Endothelial cell of umbilical vein (primary cell): ENCODE measurements around the gene DMRTC2. TPM values are rescaled to one million over a fixed set of nuclear protein-coding genes. Genes with fewer than 3 reads are reported as not detected.

ENCODE experiments used
- BruUV-seq: library from RNA; stranded (reverse); fragments of 400-500 nt; replicated peaks from 2 replicates; lab custom pipeline; 2021; lab: Mats Ljungman, UMichigan
- CTCF ChIA-PET: fragments of 300-600, 350-600 bp; sonication (Branson Sonifier 250); formaldehyde crosslinking; loops from one replicate; lab custom pipeline; 2021; ENCODE audit warnings: antibody characterized with exemption, inconsistent platforms; lab: Charles Lee
- POLR2A ChIA-PET: fragments of 300-600, 350-600 bp; sonication (Branson Sonifier 250); formaldehyde crosslinking; loops from one replicate; lab custom pipeline; 2021; ENCODE audit warnings: antibody characterized with exemption, inconsistent platforms; lab: Charles Lee
- DNase-seq: peaks from one replicate; pipeline ENCODE4 v3.0.0-alpha.2; 2011; ENCODE audit warnings: low read depth, low spot score
- FAIRE-seq: peaks from 2 replicates; lab custom pipeline; 2011; peaks lifted over from hg19 to GRCh38; lab: Jason Lieb, UNC
- H2AFZ ChIP-seq: 2 replicates; pipeline ENCODE4 v1.6.0; 2012; ENCODE audit warnings: low read depth, low read length, control low read depth, inconsistent platforms
- H3K27ac ChIP-seq: 2 replicates; pipeline ENCODE4 v1.5.1; 2011; ENCODE audit warnings: low read depth, mild to moderate bottlenecking, control low read depth, low read length, moderate library complexity; ENCODE audit not compliant: insufficient read depth
- H3K27me3 ChIP-seq, 2 experiments: 2 replicates each; pipeline versions ENCODE4 v1.6.0 to v1.6.1; 2011; ENCODE audit warnings: low read length in 2 of 2, mixed read lengths in 1 of 2; ENCODE audit not compliant: control insufficient read depth in 2 of 2, insufficient read depth in 2 of 2
- H3K36me3 ChIP-seq, 2 experiments: 2 replicates in 1 of 2; 3 replicates in 1 of 2; pipeline ENCODE4 v1.5.1; 2011; ENCODE audit warnings: low read length in 2 of 2, mild to moderate bottlenecking in 1 of 2, moderate library complexity in 1 of 2; ENCODE audit not compliant: control insufficient read depth in 2 of 2, insufficient read depth in 2 of 2; ENCODE audit errors: extremely low read depth in 1 of 2
- H3K4me1 ChIP-seq: 3 replicates; pipeline ENCODE4 v1.5.1; 2011; ENCODE audit warnings: mild to moderate bottlenecking, low read length; ENCODE audit not compliant: control insufficient read depth, insufficient read depth; ENCODE audit errors: extremely low read depth
- H3K4me2 ChIP-seq: 2 replicates; pipeline ENCODE4 v1.6.1; 2011; ENCODE audit warnings: low read length, control low read depth, mixed read lengths; ENCODE audit not compliant: insufficient read depth
- H3K4me3 ChIP-seq, 3 experiments: fragments of 200-600 bp in 1 of 3; sonication (generic), shearing (Covaris generic) in 1 of 3; replicated peaks in 1 of 3; 2 replicates each; pipeline ENCODE4 v1.5.1; 2011 to 2016; ENCODE audit warnings: control low read depth in 3 of 3, low read length in 3 of 3, mild to moderate bottlenecking in 2 of 3, inconsistent platforms in 1 of 3, low read depth in 1 of 3, moderate library complexity in 1 of 3; ENCODE audit not compliant: insufficient read depth in 1 of 3
- H3K79me2 ChIP-seq: 2 replicates; pipeline ENCODE4 v1.6.0; 2012; ENCODE audit warnings: low read length, inconsistent platforms; ENCODE audit not compliant: control insufficient read depth, insufficient read depth
- H3K9ac ChIP-seq: replicated peaks from 2 replicates; pipeline ENCODE3; 2011; ENCODE audit warnings: low read length, control low read depth; ENCODE audit not compliant: insufficient read depth; ENCODE audit errors: extremely low read depth
- H3K9me1 ChIP-seq: replicated peaks from 3 replicates; pipeline ENCODE4 v1.6.0; 2011; ENCODE audit warnings: mild to moderate bottlenecking, low read length; ENCODE audit not compliant: control insufficient read depth, insufficient read depth; ENCODE audit errors: extremely low read depth
- H3K9me3 ChIP-seq: replicated peaks from 2 replicates; pipeline ENCODE4 v1.5.1; 2012; ENCODE audit warnings: low read length, inconsistent platforms; ENCODE audit not compliant: control insufficient read depth, insufficient read depth
- H4K20me1 ChIP-seq: replicated peaks from 2 replicates; pipeline ENCODE3; 2011; ENCODE audit warnings: mild to moderate bottlenecking, low read length; ENCODE audit not compliant: control insufficient read depth, insufficient read depth; ENCODE audit errors: extremely low read depth
- EZH2 ChIP-seq: IDR thresholded peaks from 2 replicates; pipeline ENCODE4 v1.6.1; 2012; ENCODE audit warnings: borderline replicate concordance, low read depth, mild to moderate bottlenecking, moderate library complexity, low read length, inconsistent platforms; ENCODE audit not compliant: severe bottlenecking
- FOS ChIP-seq: IDR thresholded peaks from 2 replicates; pipeline ENCODE4 v1.6.1; 2011; ENCODE audit warnings: mild to moderate bottlenecking, low read length, moderate library complexity, borderline replicate concordance; ENCODE audit not compliant: insufficient read depth
- GATA2 ChIP-seq: IDR thresholded peaks from 2 replicates; pipeline ENCODE4 v1.7.0; 2011; ENCODE audit warnings: low read depth, mild to moderate bottlenecking, moderate library complexity, mixed read lengths, low read length; ENCODE audit not compliant: insufficient read length, insufficient read depth
- JUN ChIP-seq: IDR thresholded peaks from 2 replicates; pipeline ENCODE4 v1.6.1; 2011; ENCODE audit warnings: borderline replicate concordance, low read depth; ENCODE audit not compliant: insufficient read length, insufficient read depth
- MYC ChIP-seq: IDR thresholded peaks from one replicate; pipeline ENCODE4 v1.6.1; 2011; ENCODE audit warnings: mild to moderate bottlenecking, low read depth, low read length
- POLR2A ChIP-seq: IDR thresholded peaks from 2 replicates; pipeline ENCODE4 v1.6.1; 2012; ENCODE audit warnings: low read depth, mild to moderate bottlenecking, control low read depth, low read length
- POLR2AphosphoS5 ChIP-seq: IDR thresholded peaks from 2 replicates; pipeline ENCODE4 v1.6.1; 2012; ENCODE audit warnings: low read depth, mild to moderate bottlenecking, control low read depth, low read length, moderate library complexity; ENCODE audit not compliant: insufficient read depth
- dilution Hi-C: fragments of 300-500 bp; cut with MboI; formaldehyde crosslinking; loops from one replicate; pipeline ENCODE4 v1.15.0; 2019; ENCODE audit warnings: low sequenced_read_pairs; ENCODE audit not compliant: extremely low pct_ligation_motif_present
- intact Hi-C: fragments of 100-400 bp; cut with micrococcal nuclease; formaldehyde crosslinking; loops from one replicate; pipeline ENCODE4 v1.10.0; 2022
- polyA plus RNA-seq, 4 experiments: library from polyadenylated mRNA; depleted of rRNA in 3 of 4; stranded (reverse) in 3 of 4; unstranded in 1 of 4; fragments of >200 nt; gene quantifications; 2 replicates each; pipeline versions ENCODE4 v1.2.1 to v1.2.3, GENCODE V29; 2011 to 2012; ENCODE audit warnings: missing spikeins in 1 of 4
- total RNA-seq: library from RNA; stranded (reverse); gene quantifications from 2 replicates; pipeline ENCODE4 v1.2.3, GENCODE V29; 2021
- TF ChIP-seq, protein P1 (sequence below), 2 donors: IDR thresholded peaks; 1 replicate in 1 of 2; 2 replicates in 1 of 2; pipeline ENCODE4 v1.5.1; 2011; ENCODE audit warnings: low read length in 2 of 2, mild to moderate bottlenecking in 2 of 2, moderate library complexity in 2 of 2, control low read depth in 1 of 2, inconsistent platforms in 1 of 2, low read depth in 1 of 2; ENCODE audit not compliant: insufficient read depth in 1 of 2; ENCODE audit errors: extremely low read depth in 1 of 2
- TF ChIP-seq, protein P2 (sequence below): IDR thresholded peaks from 2 replicates; pipeline ENCODE4 v1.6.1; 2011; ENCODE audit not compliant: insufficient read depth, insufficient read length

The DMRTC2 gene
- total and polyA plus RNA-seq, 2 donors (not counting 3 experiments of a cell fraction or from before 2014, with no cell fraction given): not detected

DNA sequence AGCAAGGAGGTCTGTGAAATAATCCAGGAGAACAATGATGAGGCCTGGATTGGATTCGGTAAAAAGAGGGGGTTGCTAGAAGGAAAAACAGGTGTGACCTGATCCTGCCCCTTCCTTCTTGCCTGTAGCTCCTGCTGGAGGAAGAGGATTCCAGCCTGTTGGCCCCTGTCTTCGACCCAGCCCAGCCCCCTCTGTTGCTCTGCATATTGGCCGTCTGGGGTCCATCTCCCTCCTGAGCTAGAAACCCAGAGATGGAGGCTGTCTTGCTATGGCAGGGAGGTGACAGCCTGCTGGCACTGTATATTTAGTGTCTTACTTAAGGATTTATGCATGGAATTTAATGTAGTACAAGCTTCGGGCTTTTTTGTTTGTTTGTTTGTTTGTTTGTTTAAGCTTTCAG, 6.6 kb downstream of the DMRTC2 start:
- no peaks in the 10 kb centered on the region for H4K20me1 ChIP-seq
- ChIA-PET POLR2A (interaction anchor here (1.2 kb wide), 1 partner anchor 8 kb away, joined by 4 read pairs; no protein-coding TSS in a partner anchor), CTCF (interaction anchor here (1.2 kb wide), 1 partner anchor 9 kb away, joined by 4 read pairs; the partner anchor contains the start of gene RPS19)
- no peak for DNase-seq
- no peaks in the 10 kb centered on the region for H3K9me1 ChIP-seq
- dilution Hi-C loops: no loop called here
- intact Hi-C loops: no loop called here
- no peak overlapping the region for H3K4me3 ChIP-seq
- H3K4me1 ChIP-seq: no peaks in the 10 kb centered on the region
- no peak overlapping the region for H2AFZ ChIP-seq
- no peaks in the 10 kb centered on the region for H3K9me3 ChIP-seq
- H3K36me3 ChIP-seq: no peaks in the 10 kb centered on the region
- no peak overlapping the region for H3K27ac ChIP-seq
- H3K4me2 ChIP-seq: no peak overlapping the region
- H3K79me2 ChIP-seq: no peaks in the 10 kb centered on the region
- TF ChIP-seq FOS: no peak
- TF ChIP-seq, protein P1, sequence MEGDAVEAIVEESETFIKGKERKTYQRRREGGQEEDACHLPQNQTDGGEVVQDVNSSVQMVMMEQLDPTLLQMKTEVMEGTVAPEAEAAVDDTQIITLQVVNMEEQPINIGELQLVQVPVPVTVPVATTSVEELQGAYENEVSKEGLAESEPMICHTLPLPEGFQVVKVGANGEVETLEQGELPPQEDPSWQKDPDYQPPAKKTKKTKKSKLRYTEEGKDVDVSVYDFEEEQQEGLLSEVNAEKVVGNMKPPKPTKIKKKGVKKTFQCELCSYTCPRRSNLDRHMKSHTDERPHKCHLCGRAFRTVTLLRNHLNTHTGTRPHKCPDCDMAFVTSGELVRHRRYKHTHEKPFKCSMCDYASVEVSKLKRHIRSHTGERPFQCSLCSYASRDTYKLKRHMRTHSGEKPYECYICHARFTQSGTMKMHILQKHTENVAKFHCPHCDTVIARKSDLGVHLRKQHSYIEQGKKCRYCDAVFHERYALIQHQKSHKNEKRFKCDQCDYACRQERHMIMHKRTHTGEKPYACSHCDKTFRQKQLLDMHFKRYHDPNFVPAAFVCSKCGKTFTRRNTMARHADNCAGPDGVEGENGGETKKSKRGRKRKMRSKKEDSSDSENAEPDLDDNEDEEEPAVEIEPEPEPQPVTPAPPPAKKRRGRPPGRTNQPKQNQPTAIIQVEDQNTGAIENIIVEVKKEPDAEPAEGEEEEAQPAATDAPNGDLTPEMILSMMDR (IDR thresholded peaks at IDR 0.05; ENCODE audit: extremely low read depth in 1 of 2, insufficient read depth in 1 of 2, low read depth in 1 of 2, low read length in 2 of 2): no peak
- peaks cover 27 to 39% of the 10 kb centered on the region in 2 experiments for H3K27me3 ChIP-seq
- H3K9ac ChIP-seq: no peak overlapping the region
- no peak for FAIRE-seq
- BruUV-seq: no TSS peak

DNA sequence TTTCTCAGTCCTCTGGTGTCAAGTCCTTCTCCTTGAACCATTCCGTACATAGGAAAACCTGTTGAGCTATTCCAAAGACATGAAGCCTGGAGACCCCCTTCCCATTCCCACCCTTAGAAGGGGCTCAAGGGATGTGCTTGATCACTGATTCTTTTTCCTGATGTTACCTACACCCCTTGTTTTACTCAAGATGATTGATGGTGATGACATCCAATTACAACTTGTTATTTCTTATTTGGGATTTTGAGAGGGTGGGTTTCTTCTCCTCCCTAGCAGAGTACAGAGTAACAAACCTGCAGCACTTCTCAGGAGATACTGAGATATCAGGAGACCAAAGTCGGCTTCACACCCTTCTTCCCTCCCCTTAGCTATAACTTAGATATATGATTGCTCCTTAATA, 8.5 kb downstream of the DMRTC2 start:
- no peak for FAIRE-seq
- Histone ChIP-seq H3K9me1 (no peaks in the 10 kb centered on the region), H3K79me2 (no peaks in the 10 kb centered on the region), H2AFZ (no peak overlapping the region), H3K4me3 (no peak overlapping the region), H3K9ac (no peak overlapping the region), H3K27ac (no peak overlapping the region), H3K4me1 (no peaks in the 10 kb centered on the region), H3K4me2 (no peak overlapping the region), H3K9me3 (no peaks in the 10 kb centered on the region), H4K20me1 (no peaks in the 10 kb centered on the region), H3K36me3 (no peaks in the 10 kb centered on the region), H3K27me3 (peaks cover 27 to 39% of the 10 kb centered on the region in 2 experiments)
- TF ChIP-seq, protein P1 (IDR thresholded peaks at IDR 0.05; ENCODE audit: extremely low read depth in 1 of 2, insufficient read depth in 1 of 2, low read depth in 1 of 2, low read length in 2 of 2): no peak
- no peak for TF ChIP-seq POLR2A
- TF ChIP-seq POLR2AphosphoS5: no peak
- no peak for TF ChIP-seq JUN
- TF ChIP-seq, protein P2, sequence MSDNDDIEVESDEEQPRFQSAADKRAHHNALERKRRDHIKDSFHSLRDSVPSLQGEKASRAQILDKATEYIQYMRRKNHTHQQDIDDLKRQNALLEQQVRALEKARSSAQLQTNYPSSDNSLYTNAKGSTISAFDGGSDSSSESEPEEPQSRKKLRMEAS: no peak
- TF ChIP-seq GATA2: no peak
- TF ChIP-seq EZH2: no peak
- no peak for TF ChIP-seq FOS
- no peak for TF ChIP-seq MYC
- DNase-seq: no peak
- intact Hi-C loops: no loop called here
- no TSS peak for BruUV-seq
- POLR2A ChIA-PET: no interaction called here
- CTCF ChIA-PET: interaction anchor here (0.8 to 1.4 kb wide), 2 partner anchors 78 to 162 kb away, joined by 3 read pairs; no protein-coding TSS in a partner anchor
- dilution Hi-C loops: no loop called here
